ENCODE data around the gene UBE2C.

DNA sequence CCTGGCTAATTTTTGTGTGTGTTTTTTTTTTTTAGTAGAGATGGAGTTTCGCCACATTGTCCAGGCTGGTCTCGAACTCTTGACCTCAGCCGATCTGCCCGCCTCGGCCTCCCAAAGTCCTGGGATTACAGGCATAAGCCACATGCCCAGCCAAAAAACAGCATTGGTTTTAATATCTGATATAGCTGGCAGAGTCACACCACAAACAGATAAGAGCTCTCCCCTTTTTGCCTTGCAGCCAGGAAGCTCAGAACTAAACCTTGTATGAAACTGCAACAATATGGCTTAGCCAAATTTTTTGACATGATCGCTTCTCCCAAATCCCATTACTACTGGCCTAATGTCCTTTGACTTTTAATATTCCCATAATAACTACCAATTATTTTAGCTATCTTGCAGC lies 39.9 kb downstream of the UBE2C start:
- TF ChIP-seq, protein P1, sequence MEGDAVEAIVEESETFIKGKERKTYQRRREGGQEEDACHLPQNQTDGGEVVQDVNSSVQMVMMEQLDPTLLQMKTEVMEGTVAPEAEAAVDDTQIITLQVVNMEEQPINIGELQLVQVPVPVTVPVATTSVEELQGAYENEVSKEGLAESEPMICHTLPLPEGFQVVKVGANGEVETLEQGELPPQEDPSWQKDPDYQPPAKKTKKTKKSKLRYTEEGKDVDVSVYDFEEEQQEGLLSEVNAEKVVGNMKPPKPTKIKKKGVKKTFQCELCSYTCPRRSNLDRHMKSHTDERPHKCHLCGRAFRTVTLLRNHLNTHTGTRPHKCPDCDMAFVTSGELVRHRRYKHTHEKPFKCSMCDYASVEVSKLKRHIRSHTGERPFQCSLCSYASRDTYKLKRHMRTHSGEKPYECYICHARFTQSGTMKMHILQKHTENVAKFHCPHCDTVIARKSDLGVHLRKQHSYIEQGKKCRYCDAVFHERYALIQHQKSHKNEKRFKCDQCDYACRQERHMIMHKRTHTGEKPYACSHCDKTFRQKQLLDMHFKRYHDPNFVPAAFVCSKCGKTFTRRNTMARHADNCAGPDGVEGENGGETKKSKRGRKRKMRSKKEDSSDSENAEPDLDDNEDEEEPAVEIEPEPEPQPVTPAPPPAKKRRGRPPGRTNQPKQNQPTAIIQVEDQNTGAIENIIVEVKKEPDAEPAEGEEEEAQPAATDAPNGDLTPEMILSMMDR (IDR thresholded peaks at IDR 0.05), result no peak
- TF ChIP-seq POLR2A (IDR thresholded peaks at IDR 0.05) (no peak), POLR2AphosphoS5 (IDR thresholded peaks at IDR 0.05) (no peak), EP300 (IDR thresholded peaks at IDR 0.05) (no peak)
